ENCODE data around the gene PRTFDC1.
A peak's percentile ranks its signal among the peaks of the same experiment; 100 is the strongest.

PRTFDC1 gene

DNA sequence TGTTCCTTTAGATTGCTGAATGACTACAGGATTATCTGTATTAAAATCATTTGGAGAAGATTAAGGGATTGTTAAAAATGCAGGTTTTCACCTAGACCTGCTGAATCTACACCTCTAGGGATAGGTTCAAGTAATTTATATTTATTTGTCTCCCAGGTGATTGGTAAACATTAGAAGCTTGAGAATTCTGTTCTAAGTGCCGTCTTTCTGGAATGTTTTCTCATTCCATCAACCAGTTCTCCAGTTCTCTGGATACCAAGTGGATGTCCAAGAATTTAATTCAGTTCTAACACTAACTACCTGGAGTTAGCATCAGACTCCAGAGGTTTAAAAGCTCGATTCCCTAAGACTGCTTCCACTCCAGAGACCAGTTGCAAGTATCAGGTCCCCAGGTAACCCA lies 110.9 kb downstream of the PRTFDC1 start:
- no peak for DNase-seq

DNA sequence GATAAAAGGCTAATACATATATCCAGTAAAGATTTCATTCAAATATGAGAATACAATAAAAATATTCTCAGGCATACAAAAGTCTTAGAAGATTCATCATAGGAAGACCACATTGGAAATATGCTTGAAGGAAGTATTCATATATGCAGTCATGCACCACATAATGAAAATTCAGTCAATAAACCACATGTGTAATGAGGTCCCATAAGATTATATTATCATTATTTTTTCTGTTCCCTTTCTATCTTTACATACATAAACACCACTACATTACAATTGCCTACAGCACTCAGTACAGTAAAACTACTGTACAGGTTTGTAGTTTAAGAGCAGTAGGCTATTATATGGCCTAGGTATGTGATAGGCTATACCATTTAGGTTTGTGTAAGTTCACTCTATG lies 111.6 kb downstream of the PRTFDC1 start:
- no peak for DNase-seq

DNA sequence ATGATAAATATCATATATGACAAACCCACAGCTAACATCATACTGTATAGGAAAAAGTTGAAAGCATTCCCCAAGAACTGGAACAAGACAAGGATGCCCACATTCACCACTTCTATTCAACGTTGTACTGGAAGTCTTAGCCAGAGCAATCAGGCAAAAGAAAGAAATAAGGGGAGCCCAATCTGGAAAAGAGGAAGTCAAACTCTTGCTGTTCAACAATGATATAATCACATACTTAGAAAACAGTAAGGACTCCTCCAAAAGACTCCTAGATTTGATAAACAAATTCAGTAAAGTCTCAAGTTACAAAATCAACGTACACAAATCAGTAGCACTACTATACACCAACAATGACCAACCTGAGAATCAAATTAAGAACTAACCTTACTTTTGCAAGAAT lies 114.6 kb downstream of the PRTFDC1 start:
- peak in 1 of 2 experiments; percentile 3 for DNase-seq

DNA sequence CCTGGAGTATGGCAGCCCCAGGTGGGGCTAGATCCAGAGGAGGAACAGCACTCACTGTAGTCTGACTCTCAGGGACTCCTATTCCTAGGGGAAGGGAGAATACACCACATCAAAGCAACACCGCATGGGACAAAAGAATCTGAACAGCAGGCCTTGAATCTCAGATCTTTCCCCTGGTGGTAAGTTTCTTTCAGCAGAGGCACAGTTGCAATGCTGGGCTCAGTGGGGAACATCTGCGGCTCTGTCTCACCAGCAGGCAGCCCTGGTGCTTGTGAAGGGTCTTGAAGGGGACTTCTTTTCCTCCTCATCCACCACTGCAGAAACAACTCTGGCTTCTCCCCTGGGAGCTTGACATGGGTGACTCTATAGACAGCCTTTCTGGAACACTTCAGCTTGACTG lies 117.5 kb downstream of the PRTFDC1 start:
- no peak for DNase-seq

DNA sequence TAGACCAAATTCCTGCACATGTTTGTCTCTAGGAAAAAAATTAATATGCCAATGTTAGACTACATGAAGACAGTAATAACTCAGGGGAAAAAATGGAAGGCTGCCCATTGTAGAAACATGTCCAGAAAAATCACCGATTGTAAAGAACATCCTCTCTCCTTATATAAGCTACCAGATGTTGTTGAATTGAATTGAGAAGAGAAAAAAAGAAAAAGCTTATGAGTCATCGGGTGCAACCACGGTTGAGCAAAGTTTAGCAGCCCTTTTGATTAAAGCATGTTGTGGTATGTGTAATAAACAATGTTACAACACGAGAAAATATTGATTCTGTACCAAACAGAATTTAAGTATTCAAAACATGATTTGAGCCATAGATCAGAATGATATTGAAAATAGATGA lies 126.4 kb downstream of the PRTFDC1 start:
- DNase-seq, result no peak

DNA sequence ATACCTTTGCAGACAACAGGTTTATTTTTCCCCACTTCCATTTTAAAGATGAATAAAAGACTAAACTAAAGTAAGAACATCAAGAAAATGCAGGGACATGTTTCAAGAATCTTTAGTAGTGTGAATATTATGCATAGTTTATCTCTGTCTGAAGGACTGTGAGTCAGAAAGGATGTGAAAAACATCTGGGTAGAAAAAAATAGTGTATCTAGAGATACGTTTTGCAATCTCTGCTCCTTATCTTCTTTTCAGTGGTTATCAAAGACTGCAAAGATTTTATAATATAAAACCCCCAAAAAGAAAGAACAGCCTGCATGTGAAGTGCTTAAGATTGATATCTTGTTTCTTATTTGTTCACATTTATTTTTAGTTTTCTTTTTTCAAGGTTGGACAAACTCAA lies 126.9 kb downstream of the PRTFDC1 start:
- no peak for DNase-seq

DNA sequence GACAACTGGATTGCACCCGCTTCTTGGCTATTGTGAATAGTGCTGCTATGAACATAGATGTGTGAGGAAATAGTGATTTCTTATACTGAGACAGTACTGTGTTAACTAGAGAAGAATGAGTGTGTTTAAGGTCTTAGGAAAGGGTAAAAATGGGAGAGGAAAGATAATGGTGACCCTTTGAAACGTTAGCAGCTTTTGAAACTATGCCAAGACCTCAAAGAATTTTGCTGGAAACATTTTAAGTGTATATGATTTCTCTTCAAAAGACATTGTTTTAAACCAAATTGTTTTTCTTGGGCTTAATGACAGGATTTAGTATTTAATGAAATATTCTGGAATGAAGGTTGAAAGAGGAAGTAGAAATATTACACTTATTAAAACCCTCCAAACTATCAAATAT lies 127.9 kb downstream of the PRTFDC1 start:
- no peak for DNase-seq

DNA sequence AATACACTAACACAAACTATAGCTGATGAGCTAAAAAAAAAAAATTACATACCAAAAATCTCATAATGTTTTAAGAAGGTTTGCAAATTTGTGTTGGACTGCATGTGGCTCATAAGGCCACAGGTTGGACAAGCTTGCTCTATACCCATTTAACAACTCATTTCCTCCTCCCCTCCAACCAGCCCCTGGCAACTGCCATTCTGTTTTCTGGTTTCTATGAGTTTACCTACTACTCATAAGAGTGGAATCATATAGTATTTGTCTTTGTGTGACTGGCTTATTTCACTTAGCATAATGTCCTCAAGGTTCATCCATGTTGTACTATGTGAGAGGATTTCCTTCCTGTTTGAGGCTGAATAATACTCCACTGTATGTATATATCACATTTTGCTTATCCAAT lies 128.3 kb downstream of the PRTFDC1 start:
- no peak for DNase-seq

DNA sequence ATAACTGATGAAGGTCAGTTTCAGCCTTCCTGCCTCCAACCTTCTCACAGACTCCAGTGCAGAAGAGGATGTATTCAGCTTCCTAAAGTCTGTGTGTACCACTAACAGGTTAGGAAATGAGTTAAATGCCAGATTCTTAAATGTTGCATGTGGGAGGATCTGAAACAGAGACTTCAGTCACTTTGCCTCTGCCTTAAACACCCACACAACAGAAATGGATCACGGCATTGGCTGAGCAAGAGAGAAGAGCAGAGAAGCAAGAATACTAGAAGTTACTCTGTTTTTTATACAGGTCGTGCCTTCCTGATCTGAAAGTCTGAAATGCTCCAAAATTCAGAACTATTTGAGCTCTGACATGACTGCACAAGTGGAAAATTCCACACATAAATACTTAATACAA lies 129.8 kb downstream of the PRTFDC1 start:
- DNase-seq, result no peak

DNA sequence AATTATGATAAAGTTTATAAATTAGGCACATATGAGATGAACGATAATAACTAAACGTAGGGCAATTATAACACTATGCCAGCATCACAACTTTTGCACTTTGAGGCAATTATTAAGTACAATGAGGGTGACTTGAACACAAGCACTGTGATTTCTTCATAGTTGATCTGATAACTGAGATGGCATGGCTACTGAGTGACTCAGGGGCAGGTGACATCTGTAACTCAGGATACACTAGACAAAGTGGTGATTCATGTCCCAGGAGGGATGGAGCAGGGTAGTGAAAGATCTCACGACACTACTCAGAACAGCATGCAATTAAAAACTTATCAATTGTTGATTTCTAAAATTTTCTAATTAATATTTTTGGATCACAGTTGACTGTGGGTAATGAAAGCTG lies 130.4 kb downstream of the PRTFDC1 start:
- DNase-seq, result no peak

DNA sequence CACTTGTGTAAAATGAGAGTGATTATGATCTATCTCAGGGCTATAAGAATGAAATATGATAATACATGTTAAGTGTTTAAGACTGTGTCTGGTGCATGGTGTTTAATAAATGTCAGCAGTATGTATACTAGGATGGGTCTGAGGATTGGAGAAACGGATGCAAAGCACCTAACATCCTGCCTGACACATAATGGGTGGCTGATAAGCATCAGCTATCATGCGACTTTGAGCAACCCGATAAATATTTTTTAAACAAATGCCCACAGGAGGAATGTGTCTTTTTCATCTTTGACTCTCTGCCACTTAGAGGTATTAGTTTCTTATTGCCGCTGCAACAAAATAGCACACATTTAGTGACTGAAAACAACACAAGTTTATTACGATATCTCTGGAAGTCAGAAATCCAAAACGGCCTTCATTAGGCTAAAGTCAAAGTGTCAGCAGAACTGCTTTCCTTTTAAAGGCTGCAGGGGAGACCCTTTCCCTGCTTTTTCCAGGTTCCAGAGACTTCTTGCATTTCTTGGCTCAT lies 135.5 kb downstream of the PRTFDC1 start:
- no peak for DNase-seq

DNA sequence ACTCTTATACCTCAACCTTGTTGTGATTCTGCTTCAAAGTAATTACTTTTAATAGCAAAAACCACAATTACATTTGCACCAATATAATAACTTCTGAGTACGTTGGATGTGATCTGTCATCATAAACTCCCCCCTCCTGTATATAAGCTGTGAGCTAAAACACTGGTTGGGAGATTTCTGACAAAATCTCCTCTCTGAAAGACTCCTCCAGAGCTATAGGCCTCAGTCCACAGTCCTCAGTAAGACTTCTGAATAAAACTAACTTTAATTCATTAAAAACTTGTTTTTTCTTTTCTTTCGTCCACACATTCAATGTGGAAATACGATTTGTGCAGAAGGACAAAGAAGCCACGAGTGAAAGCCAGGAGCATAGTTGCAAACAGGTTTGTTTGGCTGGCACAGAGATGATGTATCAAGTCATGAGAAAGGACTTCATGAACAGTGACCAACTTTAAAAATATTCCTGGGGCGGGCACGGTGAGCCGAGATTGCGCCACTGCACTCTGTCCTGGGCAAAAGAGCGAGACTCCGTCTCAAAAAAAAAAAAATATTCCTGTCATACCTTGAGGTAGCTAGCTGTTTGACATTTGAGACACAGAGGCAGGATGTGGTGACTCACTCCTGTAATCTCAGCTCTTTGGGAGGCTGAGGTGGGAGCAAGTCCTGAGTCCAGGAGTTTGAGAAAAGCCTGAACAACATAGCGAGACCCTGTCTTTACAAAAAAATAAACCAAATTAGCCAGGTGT lies 137.7 kb downstream of the PRTFDC1 start:
- no peak for DNase-seq

DNA sequence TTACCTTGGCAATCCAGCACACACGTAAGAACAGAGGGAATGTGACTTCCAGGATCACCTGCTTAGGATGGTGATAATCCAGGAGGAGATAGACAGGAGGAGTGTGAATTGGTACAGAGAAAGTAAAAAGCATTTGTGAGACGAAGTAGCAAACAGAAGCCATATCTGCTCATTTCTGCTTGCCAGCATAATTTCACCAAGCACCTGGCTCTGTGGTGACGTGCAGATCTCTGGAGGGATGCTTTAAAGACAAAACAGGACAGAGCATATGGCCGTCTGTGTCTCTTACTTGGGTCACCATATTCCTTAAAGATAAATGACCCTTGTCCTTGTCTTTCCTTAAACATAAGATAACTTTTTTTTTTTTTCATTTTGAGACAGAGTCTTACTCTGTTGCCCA lies 138.6 kb downstream of the PRTFDC1 start:
- DNase-seq, result no peak

DNA sequence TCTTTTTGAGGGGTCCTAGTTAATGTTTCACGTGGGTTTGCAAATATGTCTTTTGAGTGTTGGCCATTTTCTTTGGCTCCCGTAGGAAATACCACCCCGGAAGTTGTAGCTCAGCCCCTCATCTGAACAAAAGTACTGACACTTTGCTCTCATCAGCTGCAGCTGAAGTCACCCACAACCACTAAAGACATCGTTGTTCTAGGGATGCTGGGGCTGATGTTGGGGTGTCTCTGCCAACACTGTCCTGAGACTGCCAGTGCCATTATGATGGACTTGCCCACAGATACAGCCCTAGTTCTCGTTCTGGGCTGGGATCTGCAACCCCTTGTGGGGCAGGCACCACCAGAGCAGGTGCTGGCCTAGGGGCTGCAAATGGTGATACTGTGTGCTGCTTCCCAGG lies 146.1 kb downstream of the PRTFDC1 start:
- DNase-seq, result no peak

DNA sequence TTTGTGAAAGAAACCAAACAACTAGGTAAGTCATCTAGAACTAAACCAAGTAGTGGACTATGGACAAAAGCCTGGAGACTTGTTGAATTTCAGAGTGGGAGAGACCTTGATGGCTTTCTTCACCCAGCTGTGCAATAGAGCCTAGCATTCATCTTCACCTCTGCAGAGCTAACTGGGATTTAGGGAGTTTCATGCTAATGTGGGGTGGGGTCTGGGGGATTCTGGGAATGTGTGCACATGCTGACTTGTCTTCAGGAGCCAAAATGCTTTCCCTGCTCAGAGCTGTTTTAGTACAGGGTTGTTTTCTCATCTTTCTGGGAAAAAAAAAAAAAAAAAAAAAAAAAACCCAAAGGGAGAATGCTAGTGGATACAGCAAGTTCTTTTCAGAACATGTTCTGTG lies 147.4 kb downstream of the PRTFDC1 start:
- DNase-seq, result no peak

DNA sequence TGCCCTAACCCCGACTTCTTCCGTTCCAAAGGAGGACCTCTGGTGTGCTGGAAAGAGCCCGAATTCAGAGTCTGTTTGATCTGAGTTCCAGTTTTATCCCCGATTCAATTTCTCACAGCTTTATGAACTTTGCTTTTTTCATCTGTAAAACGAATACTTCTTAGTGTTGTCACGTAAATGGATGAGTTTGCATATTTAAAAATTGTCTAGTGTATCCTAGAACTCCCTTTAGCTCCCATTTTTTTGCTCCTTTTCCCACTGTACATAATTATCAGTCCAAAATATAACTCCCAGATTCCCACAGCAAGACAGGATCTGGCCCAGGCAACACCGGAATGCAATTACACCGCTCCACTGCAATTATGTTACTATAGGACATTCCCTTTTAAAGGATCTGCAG lies 148.0 kb downstream of the PRTFDC1 start:
- DNase-seq, result no peak

DNA sequence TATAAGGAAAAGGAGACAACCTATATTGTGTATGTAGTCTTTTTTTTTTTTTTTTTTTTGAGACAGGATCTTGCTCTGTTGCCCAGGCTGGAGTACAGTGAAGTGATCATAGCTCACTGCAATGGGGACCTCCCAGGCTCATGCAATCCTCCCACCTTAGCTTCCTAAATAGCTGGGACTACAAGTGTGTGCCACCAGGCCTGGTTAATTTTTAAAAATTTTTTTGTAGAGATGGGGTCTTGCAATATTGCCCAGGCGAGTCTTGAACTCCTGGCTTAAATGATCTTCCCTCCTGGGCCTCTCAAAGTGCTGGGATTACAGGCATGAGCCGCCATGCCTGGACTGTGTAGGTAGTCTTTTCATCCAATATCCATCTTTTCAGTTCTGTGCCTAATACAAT lies 150.0 kb downstream of the PRTFDC1 start:
- DNase-seq, result no peak

DNA sequence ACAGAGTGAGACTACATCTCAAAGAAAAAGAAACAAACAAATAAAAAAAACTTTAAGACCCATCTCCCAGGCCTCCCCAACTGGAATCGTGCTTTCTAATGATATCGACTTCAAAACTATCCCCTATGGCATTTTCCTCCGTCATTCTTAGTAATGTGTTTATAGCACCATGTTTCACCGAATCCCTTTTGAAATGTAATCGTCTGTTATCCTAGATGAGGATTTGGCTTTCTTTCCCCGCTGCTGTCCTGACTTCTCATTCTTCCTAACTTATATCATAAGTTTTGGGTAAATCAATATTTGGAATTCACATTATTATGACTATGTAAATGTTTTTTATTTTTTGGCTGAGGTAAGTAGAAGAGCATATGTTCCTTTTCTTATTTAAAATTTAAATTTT lies 151.5 kb downstream of the PRTFDC1 start:
- DNase-seq, result no peak

Measured in NCI-H526 (cell line).